22Rv1 (cell line): ENCODE data around the gene ABCA12.
A peak's percentile ranks its signal among the peaks of the same experiment; 100 is the strongest.
"Not testable (repeated sequence)": the region's sequence is repeated elsewhere in the genome, so short reads cannot be mapped to it uniquely, and the experiment has no call there.

Source experiments
- H3K27ac ChIP-seq: fragments of 450-650 bp; 2 replicates; pipeline ENCODE4 v1.5.1; 2017
- CTCF ChIP-seq: fragments of 450-650 bp; IDR thresholded peaks from 2 replicates; pipeline ENCODE4 v1.5.1; 2017; ENCODE audit warnings: mild to moderate bottlenecking
- ZFX ChIP-seq: fragments of 450-650 bp; IDR thresholded peaks from 2 replicates; pipeline ENCODE4 v1.6.1; 2017; ENCODE audit warnings: antibody characterized with exemption, borderline replicate concordance

The ABCA12 gene

GRCh38 chr2:215138479-215138878 lies at the start of gene ABCA12:
Gene ABCA12, minus strand, starts transcription at chr2:215138626. Its CDS starts 418 bp downstream, at chr2:215138208.
- TF ChIP-seq CTCF, result no peak
- TF ChIP-seq ZFX, result no peak
- H3K27ac ChIP-seq, result no peak within 1 kb of the TSS

- TF ChIP-seq ZFX (no peak), CTCF (no peak)
- H3K27ac ChIP-seq, result no peak overlapping the region
Observed at GRCh38 chr2:215188078-215188477, 49.7 kb upstream of the ABCA12 start.

GRCh38 chr2:215186021-215186420 lies 47.6 kb upstream of the ABCA12 start:
- TF ChIP-seq ZFX (no peak), CTCF (no peak)
- no peak overlapping the region for H3K27ac ChIP-seq

- H3K27ac ChIP-seq, result no peak overlapping the region
- TF ChIP-seq CTCF, result no peak
- TF ChIP-seq ZFX, result no peak
Observed at GRCh38 chr2:215178121-215178520, 39.7 kb upstream of the ABCA12 start.

GRCh38 chr2:215171796-215172195 lies 33.4 kb upstream of the ABCA12 start:
- no peak overlapping the region for H3K27ac ChIP-seq
- no peak for TF ChIP-seq CTCF
- no peak for TF ChIP-seq ZFX

GRCh38 chr2:215171151-215171550 lies 32.7 kb upstream of the ABCA12 start:
- TF ChIP-seq CTCF, result no peak
- no peak for TF ChIP-seq ZFX
- H3K27ac ChIP-seq, result no peak overlapping the region

GRCh38 chr2:215166505-215166904 lies 28.1 kb upstream of the ABCA12 start:
- peak overlapping the region; percentile 74 for H3K27ac ChIP-seq

- H3K27ac ChIP-seq, result not testable (repeated sequence)
Observed at GRCh38 chr2:215163319-215163718, 24.9 kb upstream of the ABCA12 start.
